BJ (cell line): ENCODE measurements around the gene FAM13B. TPM values are rescaled to one million over a fixed set of nuclear protein-coding genes. Genes with fewer than 3 reads are reported as not detected.

Source experiments
- CTCF ChIA-PET: fragments of 350-600 bp; formaldehyde crosslinking; extraction: SDS; loops from one replicate; lab custom pipeline; 2021; ENCODE audit warnings: antibody characterized with exemption, inconsistent platforms; lab: Yijun Ruan, JAX
- POLR2A ChIA-PET: fragments of 300-600 bp; sonication (Branson Sonifier 250); formaldehyde crosslinking; extraction: SDS; loops from one replicate; lab custom pipeline; 2021; ENCODE audit warnings: antibody characterized with exemption; lab: Charles Lee
- DNase-seq: peaks from one replicate; pipeline ENCODE4 v3.0.0-alpha.2; 2011; ENCODE audit warnings: low read depth
- H3K27me3 ChIP-seq: 2 replicates; pipeline ENCODE4 v1.6.0; 2011; ENCODE audit warnings: low read length; ENCODE audit not compliant: control insufficient read depth, insufficient read depth
- H3K36me3 ChIP-seq: 2 replicates; pipeline ENCODE4 v1.5.1; 2011; ENCODE audit warnings: low read length; ENCODE audit not compliant: control insufficient read depth, insufficient read depth
- H3K4me3 ChIP-seq: 2 replicates; pipeline ENCODE4 v1.5.1; 2011; ENCODE audit warnings: low read depth, mild to moderate bottlenecking, control low read depth, low read length
- polyA plus RNA-seq: library from polyadenylated mRNA; depleted of rRNA; stranded (reverse); fragments of >200 nt; gene quantifications from 2 replicates; pipeline ENCODE4 v1.2.3, GENCODE V29; 2011
- TF ChIP-seq, protein P1 (sequence below): IDR thresholded peaks from 2 replicates; pipeline ENCODE4 v1.5.1; 2011; ENCODE audit warnings: low read depth, mild to moderate bottlenecking, control low read depth, inconsistent platforms, low read length, moderate library complexity; ENCODE audit not compliant: insufficient read depth

Gene FAM13B
- polyA plus RNA-seq, 1 experiment = 12.6 TPM

DNA sequence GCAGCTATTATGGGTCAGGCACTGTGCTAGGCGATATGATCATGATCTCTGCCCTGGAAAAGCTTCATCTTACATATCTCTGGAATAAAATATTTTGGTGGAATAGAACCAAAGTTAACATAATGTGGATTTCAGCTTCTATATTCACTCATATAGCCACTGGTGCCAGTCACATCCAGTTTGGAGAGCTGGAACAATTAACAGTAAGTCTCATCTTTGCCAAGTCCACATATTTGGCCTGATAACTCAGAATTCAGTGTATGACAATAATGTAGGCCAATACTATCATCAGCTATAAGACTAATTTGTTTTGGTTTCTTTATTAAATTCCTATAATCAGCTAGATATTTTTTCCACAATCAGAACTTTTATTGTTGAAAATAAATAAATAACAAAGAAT is 5.9 kb upstream of the FAM13B start:
- H3K4me3 ChIP-seq = no peak overlapping the region
- POLR2A ChIA-PET = no interaction called here
- no peaks in the 10 kb centered on the region for H3K36me3 ChIP-seq
- DNase-seq = no peak
- TF ChIP-seq, protein P1, sequence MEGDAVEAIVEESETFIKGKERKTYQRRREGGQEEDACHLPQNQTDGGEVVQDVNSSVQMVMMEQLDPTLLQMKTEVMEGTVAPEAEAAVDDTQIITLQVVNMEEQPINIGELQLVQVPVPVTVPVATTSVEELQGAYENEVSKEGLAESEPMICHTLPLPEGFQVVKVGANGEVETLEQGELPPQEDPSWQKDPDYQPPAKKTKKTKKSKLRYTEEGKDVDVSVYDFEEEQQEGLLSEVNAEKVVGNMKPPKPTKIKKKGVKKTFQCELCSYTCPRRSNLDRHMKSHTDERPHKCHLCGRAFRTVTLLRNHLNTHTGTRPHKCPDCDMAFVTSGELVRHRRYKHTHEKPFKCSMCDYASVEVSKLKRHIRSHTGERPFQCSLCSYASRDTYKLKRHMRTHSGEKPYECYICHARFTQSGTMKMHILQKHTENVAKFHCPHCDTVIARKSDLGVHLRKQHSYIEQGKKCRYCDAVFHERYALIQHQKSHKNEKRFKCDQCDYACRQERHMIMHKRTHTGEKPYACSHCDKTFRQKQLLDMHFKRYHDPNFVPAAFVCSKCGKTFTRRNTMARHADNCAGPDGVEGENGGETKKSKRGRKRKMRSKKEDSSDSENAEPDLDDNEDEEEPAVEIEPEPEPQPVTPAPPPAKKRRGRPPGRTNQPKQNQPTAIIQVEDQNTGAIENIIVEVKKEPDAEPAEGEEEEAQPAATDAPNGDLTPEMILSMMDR = no peak
- no peaks in the 10 kb centered on the region for H3K27me3 ChIP-seq
- CTCF ChIA-PET = interaction anchor here (1.0 to 11.0 kb wide), 7 partner anchors 15 to 314 kb away, joined by 3 to 188 read pairs (median 4); partner anchors contain the start of gene KDM3B

DNA sequence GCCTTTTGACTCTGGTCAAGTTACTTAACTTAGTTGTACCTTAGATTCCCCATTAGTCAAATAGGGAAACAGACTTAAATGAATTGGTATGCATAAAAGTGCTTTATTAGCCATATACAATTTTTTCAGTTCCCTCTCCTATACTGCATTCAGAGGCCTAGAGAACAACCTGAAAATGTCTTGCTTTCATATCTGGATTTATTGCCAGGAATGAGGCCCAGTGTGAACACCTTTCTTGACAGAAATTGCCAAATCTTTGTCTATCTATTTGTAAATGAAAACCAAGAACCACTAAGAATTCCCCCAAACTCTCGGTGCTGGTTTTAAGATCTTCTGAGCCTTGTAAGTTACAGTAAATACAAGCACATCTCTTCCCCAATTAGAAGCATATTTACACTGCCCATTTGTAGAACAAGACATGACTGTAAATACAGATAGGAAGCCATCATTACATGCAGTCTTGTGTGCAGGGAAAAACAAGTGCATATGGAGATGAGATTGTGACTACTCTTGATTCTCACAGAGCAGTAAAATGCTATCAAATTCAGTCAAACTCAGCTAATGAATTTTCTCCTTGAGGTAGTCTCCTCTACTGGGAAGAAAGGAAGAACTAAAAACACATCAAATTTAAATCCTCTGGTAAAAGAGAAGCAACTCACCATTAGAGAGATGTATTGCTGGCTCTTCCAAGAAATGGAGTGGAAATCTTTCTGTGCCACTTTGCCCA is 5.2 kb upstream of the FAM13B start:
- TF ChIP-seq, protein P1 = no peak
- ChIA-PET CTCF (interaction anchor here (1.0 to 11.0 kb wide), 6 partner anchors 16 to 315 kb away, joined by 3 to 188 read pairs (median 3); partner anchors contain the start of gene KDM3B), POLR2A (no interaction called here)
- no peak for DNase-seq
- H3K27me3 ChIP-seq = no peaks in the 10 kb centered on the region
- H3K4me3 ChIP-seq = no peak overlapping the region
- H3K36me3 ChIP-seq = no peaks in the 10 kb centered on the region

DNA sequence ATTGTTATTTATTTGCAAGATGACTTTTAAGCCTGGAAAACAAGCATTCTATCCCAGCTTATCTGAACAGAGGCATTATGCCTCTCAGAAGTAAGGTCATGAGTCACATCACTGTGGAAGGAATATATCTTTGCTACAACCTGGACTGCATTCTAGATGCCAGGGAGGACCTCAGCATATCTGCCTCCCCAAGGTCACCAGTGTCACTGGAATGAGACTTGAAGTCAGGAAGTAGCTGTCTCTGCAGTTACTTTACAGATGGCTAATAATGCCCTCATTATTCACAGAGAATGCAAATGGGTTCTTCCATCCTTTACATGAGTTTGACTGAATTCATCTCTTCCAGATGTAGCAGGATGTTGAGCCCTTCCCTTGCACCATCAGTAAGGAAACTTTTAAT is 4.4 kb upstream of the FAM13B start:
- no peak overlapping the region for H3K4me3 ChIP-seq
- no peaks in the 10 kb centered on the region for H3K27me3 ChIP-seq
- POLR2A ChIA-PET = no interaction called here

DNA sequence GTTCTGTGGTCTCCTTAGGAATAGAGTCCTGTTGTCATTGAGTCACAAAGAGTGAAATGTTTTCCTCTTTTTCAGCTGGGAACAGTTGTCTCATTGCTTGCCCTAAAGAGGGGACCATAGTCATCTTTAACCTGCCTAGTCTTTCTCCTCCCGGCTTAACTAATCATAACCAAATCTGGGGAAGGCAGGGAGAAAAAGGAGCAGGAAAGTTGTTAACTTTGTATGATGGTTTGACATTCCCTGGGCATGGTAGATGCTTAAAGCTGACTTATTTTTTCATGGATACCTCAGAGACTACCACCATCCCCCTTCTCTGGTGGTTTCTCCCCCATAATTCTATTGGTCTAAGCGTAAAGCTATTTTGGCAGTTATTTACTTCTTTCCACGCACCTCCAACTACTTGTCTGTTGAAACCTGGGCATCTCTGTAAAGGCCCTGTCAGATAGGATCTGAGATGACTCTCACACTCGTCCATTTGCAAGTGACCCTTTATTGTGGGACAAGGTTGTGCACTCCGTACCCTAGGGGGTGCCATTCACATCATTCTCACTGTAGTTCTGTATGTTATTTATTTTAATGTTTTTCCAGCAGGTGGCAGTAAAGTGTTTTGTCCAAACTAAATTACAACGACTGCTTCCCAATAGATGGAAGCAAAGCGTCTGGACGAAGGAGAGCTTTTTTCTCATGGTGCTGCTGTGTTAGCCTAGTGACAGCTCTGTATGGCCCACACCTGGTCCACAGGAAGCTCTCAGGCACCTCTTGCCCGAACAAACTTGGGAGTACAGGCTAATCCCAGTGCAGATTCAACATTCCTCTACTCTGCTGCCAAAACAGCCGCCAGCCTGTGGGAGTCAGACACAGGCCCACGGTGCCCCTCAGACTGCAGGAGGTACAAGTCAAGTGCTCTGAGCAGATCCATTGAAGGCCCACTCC is 3.0 kb upstream of the FAM13B start:
- H3K4me3 ChIP-seq = no peak overlapping the region
- peak; percentile 53 for DNase-seq
- TF ChIP-seq, protein P1 = peak; percentile 88
- ChIA-PET CTCF (interaction anchor here (0.6 to 11.0 kb wide), 30 partner anchors 9 to 674 kb away, joined by 3 to 188 read pairs (median 4); partner anchors contain the start of gene WNT8A), POLR2A (interaction anchor here (0.6 kb wide), 1 partner anchor 29 kb away, joined by 3 read pairs; no protein-coding TSS in a partner anchor)
- H3K36me3 ChIP-seq = no peaks in the 10 kb centered on the region
- H3K27me3 ChIP-seq = no peaks in the 10 kb centered on the region

More for the DNA sequence above, 4.4 kb upstream of the FAM13B start:
- no peak for DNase-seq
- TF ChIP-seq, protein P1 = no peak
- CTCF ChIA-PET = interaction anchor here (0.5 to 11.0 kb wide), 4 partner anchors 28 to 197 kb away, joined by 3 to 188 read pairs (median 14); no protein-coding TSS in a partner anchor
- H3K36me3 ChIP-seq = no peaks in the 10 kb centered on the region

DNA sequence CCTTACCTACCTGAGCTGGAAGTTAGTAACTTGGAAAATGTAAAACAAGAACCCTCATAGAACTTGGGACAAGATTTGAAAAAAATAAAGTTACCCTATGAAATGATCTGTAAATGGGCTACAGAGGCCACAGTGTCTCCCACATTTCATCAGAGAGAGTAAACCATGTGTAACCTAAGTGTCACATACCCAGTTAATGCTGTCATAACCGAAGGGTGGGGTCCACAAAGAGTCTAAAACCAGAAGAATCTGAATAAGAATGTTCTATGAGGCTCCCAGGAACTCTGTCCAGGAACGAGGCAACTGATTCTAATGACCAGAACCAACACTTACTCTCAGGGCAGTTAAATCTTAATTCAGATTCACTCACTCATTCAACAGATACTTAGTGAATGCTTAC is 1.0 kb upstream of the FAM13B start:
- TF ChIP-seq, protein P1 = no peak
- Histone ChIP-seq H3K36me3 (no peaks in the 10 kb centered on the region), H3K4me3 (no peak overlapping the region), H3K27me3 (no peaks in the 10 kb centered on the region)
- ChIA-PET CTCF (interaction anchor here (1.7 to 11.0 kb wide), 3 partner anchors 31 to 100 kb away, joined by 8 to 188 read pairs (median 26); no protein-coding TSS in a partner anchor), POLR2A (no interaction called here)
- DNase-seq = peak; percentile 55
